HG03103 (cell line): ENCODE measurements around the gene UBAC1.
"Not testable (repeated sequence)": the region's sequence is repeated elsewhere in the genome, so short reads cannot be mapped to it uniquely, and the experiment has no call there.

ENCODE experiments used
- ATAC-seq: cut with Tn5 transposase; IDR thresholded peaks from one replicate; pipeline ENCODE4 v1.9.1; 2021; ENCODE audit warnings: low read depth; ENCODE audit not compliant: unreplicated experiment

The UBAC1 gene

GRCh38 chr9:135945969-135946368 lies 15.2 kb downstream of the UBAC1 start:
- no peak for ATAC-seq

- ATAC-seq, result no peak
Measured at GRCh38 chr9:135944444-135945252, 16.5 kb downstream of the UBAC1 start.

GRCh38 chr9:135943604-135944003 lies 17.6 kb downstream of the UBAC1 start:
- ATAC-seq, result not testable (repeated sequence)

- ATAC-seq, result no peak
Measured at GRCh38 chr9:135941288-135941995, 19.7 kb downstream of the UBAC1 start.

DNA sequence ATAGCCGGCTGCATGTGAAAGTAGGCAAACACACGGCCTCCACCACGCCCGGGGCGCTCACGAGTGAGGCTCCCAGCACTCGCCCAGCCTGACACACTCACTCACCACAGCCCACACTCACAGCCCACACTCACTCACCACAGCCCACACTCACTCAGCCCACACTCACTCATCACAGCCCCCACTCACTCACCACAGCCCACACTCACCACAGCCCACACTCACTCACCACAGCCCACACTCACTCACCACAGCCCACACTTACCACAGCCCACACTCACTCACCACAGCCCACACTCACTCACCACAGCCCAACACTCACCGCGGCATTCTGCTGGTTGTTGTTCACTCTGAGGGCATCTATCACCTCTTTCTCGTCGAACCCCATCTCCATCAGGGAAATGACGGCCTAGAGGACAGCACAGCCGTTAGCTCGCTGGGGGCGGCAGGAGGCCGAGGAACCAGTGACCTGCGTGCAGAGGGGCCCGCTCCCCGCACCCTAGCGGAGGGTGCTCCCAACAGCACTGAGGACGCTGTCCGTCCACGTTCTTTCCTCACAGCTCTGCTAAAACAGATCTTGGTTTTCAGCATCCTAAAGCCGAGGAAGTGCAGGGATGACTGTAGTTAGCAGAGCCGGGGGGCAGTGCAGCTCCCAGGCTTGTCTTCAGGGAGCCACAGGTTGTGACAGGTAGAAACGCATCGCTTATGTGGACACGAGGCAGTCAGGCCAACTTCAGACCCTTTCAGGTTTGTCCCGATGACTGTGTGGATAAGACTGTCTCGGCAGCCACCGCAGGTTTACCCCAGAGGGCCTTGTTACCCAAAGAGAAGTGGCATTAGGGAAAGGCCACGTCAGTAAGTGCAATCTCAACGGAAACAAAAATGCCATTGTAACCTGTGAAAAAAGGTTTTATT lies 21.6 kb downstream of the UBAC1 start:
- no peak for ATAC-seq

DNA sequence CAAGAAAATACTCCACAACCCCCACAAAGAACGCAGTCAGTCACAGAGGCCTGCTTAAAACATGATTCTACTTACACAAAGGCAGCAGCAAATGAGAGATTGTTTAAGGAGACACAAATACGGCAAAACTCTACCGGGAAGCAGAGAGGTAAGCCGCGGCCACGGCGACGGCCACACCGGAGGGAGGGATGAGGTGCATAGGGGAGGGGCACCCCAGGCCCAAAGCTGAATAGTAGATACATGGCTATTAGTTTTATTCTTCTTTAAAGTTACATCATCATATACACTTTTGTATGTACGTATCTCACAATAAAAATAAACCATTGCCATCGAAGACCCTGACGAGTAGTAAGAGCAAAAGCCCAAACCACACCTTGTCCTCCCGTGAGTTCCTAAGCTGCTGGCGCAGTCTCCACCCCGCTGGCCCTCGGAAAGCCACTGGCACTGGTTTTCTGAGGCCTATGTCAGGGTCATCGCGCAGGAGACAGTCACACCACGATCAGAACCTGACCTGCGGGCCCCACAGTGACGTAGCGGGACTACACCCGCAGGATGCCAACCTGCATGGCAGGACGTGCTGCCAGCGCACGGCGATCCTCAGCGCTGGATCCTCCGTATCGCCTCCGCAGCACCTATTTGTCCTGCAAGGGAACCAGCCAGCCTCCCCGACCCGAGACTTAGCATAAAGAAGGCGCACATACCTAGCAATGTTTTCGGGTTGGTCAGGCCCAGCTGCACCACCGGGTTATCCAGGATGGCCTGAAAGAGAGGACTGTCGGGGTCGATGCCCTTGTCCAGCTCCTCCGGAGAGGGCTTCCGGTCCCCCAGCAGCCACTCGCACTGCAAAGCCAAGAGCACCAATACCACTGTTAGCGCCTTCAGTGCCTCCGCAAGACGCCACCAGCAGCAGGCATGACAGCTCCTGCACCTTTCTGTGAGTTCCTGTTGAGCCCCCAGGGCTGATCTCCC lies 23.4 kb downstream of the UBAC1 start:
- no peak for ATAC-seq

GRCh38 chr9:135933114-135933513 lies 28.1 kb downstream of the UBAC1 start:
- no peak for ATAC-seq

DNA sequence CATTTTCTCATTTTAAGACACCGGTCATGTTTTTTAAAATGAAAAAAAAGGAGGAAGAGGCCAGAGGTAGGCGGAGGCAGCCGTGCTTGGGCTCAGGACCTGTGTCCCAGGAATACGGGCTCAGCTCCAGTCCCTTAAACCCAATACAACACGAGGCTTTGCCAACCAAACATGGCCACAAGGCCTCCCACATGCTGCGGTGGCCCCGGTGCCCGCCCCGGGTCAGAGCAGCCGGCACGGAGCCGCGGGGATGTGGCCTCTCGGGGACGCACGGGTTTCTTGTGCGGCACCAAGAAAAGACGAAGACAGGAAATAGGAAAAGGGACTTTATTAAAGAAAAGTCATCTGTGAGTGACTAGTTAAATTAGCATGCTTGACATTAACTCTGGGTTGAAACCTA lies 28.5 kb downstream of the UBAC1 start:
- no peak for ATAC-seq

- ATAC-seq, result no peak
Measured at GRCh38 chr9:135931349-135931820, 29.8 kb downstream of the UBAC1 start.

DNA sequence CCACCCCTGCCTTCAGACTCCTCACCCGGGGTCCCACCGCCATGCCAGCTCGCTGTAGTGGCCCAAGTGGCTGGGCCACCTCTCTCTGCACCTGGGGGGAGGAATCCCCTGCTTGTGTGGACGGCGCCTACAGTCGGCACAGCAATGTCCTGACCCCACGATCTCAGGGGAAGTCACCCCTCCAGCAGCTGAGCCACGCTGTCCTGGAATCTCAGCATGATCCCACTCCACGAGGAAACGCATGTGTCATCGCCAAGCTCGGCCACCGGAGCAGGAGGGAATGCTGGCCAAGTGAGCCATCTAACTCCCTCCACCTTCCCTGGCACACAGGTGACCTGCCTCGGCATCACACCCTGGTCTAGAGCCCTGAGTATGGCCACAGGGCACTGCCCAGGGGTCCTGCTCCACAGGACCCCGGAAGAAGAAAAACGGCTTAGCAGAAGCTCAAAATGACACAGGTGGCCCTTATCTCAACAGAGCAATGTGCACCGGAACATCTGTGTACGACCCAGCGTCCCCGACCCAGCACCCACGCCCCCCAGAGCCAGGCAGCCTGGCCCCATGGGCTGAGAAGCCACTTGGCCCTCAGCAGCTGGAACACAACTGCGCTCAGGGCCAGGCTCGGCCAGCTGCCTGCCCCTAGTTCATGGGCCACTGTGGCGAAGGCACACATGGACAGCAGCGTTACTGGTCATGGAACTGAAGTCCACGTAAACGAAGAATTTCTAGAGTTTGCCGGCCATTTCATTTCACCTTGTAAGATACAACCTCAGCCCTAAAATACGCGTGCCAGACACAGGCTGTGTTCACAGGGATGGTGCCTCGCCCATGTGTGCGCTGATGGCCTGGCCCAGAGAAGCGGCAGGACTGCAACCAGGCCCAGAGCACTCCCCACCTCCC lies 30.5 kb downstream of the UBAC1 start:
- ATAC-seq, result no peak

- ATAC-seq, result no peak
Measured at GRCh38 chr9:135929656-135930445, 31.3 kb downstream of the UBAC1 start.

GRCh38 chr9:135928731-135929655 lies 32.2 kb downstream of the UBAC1 start:
- ATAC-seq, result no peak

DNA sequence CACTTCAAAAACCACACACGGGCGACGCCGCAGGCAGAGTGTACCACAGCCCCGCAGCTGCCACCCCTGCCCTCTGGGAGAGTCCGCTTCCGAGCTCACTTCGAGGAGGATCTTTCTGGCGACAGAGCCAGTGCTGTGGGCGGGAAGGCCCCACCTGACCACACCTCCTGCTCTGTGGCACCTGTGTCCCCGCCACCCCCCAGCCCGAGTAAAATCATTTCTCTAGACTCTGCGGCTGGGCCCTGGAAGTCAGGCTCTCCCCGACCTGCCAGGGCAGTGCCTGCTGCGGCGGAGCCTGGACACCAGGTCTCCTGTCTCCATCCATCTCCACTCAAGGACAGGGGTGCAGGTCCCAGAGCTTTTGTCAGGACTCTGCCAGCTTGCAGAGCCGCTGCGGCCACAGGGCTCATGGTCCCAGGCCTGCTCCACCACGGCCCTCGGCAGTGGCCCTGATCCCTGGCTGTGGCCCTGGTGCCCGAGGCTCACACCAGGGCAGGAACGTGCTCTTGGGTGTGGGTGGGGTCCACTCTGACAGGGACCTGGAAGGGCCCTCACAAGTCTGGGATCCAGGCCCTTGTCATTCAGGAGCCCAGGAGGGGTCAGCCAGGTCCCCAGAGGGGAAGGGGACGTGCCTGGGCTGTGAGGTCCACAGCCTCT lies 33.0 kb downstream of the UBAC1 start:
- no peak for ATAC-seq

DNA sequence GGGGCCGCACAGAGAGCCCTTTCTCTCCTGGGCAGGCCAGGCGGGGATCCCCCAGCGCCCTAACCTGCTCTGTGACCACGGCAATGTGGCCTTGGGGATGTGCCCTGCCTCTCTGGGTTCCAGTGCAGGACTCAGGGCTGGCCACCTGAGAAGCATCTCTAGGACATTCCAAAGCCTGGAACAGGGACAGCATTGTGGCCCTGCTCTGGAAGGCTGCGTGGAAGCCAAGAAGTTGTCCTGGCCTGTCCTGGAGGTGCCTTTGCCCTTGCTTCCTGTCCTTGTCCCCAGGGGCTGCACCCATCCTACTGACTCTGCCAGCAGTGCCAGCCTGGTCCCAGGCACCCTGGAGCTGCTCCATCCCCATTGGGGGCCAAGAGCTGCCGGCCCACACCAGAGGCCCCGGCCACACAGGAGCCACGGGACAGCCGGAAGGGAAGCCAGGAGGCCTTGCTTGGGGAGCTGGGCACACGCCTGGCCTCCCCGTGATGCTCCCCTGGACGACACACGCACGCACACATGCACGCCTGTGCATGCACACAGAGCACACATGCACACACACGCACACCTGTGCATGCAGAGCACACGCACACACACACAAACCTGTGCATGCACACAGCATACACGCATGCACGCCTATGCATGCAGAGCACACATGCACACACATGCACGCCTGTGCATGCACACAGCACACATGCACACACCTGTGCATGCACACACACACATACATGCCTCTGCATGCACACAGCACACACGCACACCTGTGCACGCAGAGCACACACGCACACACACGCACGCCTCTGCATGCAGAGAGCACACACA lies 33.8 kb downstream of the UBAC1 start:
- ATAC-seq, result no peak

DNA sequence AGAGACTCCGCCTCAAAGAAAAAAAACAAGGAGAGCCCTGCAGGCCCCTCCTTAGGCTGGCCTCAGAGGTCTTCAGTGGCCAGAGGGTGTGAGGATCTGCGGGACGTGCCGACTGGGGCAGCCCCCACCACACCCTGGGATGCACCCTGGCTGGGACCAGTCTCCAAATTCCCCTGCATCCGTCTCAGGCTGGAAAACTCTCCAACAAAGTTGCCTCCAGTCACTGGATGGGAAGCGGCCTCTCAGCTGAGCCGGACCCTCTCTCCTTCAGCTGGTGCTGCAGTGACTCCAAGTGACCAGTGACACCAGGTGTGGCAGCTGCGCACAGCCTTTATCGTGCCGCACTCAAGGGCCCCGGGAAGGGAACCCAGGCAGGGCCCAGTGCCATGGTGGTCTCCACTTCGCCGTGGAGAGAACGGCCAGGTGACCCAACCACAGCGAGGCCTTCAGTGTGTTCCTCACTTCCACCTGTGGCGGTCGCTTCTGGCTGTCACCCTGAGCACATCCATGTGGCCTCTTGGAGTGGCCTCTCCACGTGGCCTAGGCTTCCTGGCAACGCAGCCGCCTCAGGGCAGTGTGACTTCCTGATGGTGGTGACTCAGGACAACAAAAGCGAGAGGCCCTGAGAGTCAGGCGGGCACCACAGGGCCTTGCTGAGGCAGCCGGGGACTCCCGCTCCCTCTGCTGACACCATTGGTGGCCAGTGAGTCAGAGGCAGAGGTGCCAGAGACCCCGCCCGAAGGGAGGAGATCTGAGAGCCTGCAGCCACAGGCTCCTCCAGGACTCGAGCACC lies 34.6 kb downstream of the UBAC1 start:
- ATAC-seq, result no peak
